ENCODE results near the gene PDE6H.

DNA sequence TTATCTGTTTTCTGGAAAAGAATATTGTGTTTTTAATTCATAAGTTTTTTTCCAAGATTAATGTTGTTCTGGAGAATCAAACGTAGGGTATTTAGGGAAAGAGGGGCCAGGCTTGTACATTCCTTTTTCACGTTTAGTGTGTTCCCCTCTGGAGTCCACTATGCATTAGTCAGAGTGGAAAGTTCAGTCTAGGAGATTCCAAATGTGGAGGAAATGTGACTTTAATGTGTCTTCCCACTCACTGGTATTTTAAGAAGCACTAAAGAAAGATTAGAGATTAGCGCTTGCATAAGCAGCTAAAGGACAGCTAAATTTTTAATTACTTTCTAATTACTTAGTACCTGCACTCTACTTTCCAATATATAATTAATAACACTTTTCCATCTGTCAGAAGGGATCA lies 4.4 kb upstream of the PDE6H start:
- TF ChIP-seq, protein P1, sequence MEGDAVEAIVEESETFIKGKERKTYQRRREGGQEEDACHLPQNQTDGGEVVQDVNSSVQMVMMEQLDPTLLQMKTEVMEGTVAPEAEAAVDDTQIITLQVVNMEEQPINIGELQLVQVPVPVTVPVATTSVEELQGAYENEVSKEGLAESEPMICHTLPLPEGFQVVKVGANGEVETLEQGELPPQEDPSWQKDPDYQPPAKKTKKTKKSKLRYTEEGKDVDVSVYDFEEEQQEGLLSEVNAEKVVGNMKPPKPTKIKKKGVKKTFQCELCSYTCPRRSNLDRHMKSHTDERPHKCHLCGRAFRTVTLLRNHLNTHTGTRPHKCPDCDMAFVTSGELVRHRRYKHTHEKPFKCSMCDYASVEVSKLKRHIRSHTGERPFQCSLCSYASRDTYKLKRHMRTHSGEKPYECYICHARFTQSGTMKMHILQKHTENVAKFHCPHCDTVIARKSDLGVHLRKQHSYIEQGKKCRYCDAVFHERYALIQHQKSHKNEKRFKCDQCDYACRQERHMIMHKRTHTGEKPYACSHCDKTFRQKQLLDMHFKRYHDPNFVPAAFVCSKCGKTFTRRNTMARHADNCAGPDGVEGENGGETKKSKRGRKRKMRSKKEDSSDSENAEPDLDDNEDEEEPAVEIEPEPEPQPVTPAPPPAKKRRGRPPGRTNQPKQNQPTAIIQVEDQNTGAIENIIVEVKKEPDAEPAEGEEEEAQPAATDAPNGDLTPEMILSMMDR (IDR thresholded peaks at IDR 0.05), result no peak
- TF ChIP-seq, protein P2, sequence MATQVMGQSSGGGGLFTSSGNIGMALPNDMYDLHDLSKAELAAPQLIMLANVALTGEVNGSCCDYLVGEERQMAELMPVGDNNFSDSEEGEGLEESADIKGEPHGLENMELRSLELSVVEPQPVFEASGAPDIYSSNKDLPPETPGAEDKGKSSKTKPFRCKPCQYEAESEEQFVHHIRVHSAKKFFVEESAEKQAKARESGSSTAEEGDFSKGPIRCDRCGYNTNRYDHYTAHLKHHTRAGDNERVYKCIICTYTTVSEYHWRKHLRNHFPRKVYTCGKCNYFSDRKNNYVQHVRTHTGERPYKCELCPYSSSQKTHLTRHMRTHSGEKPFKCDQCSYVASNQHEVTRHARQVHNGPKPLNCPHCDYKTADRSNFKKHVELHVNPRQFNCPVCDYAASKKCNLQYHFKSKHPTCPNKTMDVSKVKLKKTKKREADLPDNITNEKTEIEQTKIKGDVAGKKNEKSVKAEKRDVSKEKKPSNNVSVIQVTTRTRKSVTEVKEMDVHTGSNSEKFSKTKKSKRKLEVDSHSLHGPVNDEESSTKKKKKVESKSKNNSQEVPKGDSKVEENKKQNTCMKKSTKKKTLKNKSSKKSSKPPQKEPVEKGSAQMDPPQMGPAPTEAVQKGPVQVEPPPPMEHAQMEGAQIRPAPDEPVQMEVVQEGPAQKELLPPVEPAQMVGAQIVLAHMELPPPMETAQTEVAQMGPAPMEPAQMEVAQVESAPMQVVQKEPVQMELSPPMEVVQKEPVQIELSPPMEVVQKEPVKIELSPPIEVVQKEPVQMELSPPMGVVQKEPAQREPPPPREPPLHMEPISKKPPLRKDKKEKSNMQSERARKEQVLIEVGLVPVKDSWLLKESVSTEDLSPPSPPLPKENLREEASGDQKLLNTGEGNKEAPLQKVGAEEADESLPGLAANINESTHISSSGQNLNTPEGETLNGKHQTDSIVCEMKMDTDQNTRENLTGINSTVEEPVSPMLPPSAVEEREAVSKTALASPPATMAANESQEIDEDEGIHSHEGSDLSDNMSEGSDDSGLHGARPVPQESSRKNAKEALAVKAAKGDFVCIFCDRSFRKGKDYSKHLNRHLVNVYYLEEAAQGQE (IDR thresholded peaks at IDR 0.05; ENCODE audit: insufficient read depth in 1 of 2, low read depth in 2 of 2, low read length in 1 of 2), result no peak
- no peak for TF ChIP-seq POLR2AphosphoS5 (IDR thresholded peaks at IDR 0.05; ENCODE audit: low read depth, low read length)
